Activated CD8-positive, alpha-beta T cell treated with anti-CD3 and anti-CD28 coated beads for 36 hours (primary cell): ENCODE measurements around the gene TSPAN4. TPM values are rescaled to one million over a fixed set of nuclear protein-coding genes. Genes with fewer than 3 reads are reported as not detected.

Source experiments
- ATAC-seq: fragments of 200-7000 bp; cut with Tn5 transposase; one replicate; pipeline ENCODE4 v1.10.0; 2021; ENCODE audit warnings: mild to moderate bottlenecking, moderate library complexity
- CTCF ChIA-PET: fragments of 350-600 bp; sonication (Branson Sonifier 250); formaldehyde crosslinking; loops from one replicate; lab custom pipeline; 2021; ENCODE audit warnings: antibody characterized with exemption; lab: Charles Lee
- POLR2A ChIA-PET: fragments of 350-600 bp; sonication (Branson Sonifier 250); formaldehyde crosslinking; loops from one replicate; lab custom pipeline; 2021; ENCODE audit warnings: antibody characterized with exemption; lab: Charles Lee
- DNase-seq: peaks from one replicate; pipeline ENCODE4 v3.0.0-alpha.2; 2020
- H3K27ac Mint-ChIP-seq: one replicate; pipeline ENCODE4 v1.8.0; 2021; ENCODE audit warnings: mild to moderate bottlenecking, mixed read lengths
- H3K27me3 Mint-ChIP-seq: one replicate; pipeline ENCODE4 v1.8.0; 2021; ENCODE audit warnings: mixed read lengths
- H3K36me3 Mint-ChIP-seq: one replicate; pipeline ENCODE4 v1.8.0; 2021; ENCODE audit warnings: low read depth, mixed read lengths
- H3K4me1 Mint-ChIP-seq: one replicate; pipeline ENCODE4 v1.8.0; 2021; ENCODE audit warnings: low read depth, mixed read lengths
- H3K4me3 Mint-ChIP-seq: one replicate; pipeline ENCODE4 v1.8.0; 2021; ENCODE audit warnings: mild to moderate bottlenecking, moderate library complexity, mixed read lengths
- H3K9me3 Mint-ChIP-seq: one replicate; pipeline ENCODE4 v1.8.0; 2021; ENCODE audit warnings: mixed read lengths
- intact Hi-C: fragments of 100-400 bp; cut with micrococcal nuclease; formaldehyde crosslinking; loops from one replicate; pipeline ENCODE4 v1.10.0; 2022
- total RNA-seq, 2 experiments: library from RNA; stranded (reverse); gene quantifications; one replicate each; pipeline ENCODE4 v1.2.3, GENCODE V29; 2021
- TF ChIP-seq, protein P1 (sequence below): fragments of 200-600 bp; IDR thresholded peaks from one replicate; pipeline ENCODE4 v1.8.0; 2022; ENCODE audit warnings: antibody characterized with exemption, mild to moderate bottlenecking

Gene TSPAN4
- total RNA-seq, 2 experiments from 2014 or later = 15.4 to 16.0 TPM

- POLR2A ChIA-PET = no interaction called here
- CTCF ChIA-PET = no interaction called here
- no peak overlapping the region for H3K27ac Mint-ChIP-seq
- intact Hi-C loops = no loop called here
- no peaks in the 10 kb centered on the region for H3K36me3 Mint-ChIP-seq
- no peak for DNase-seq
- H3K4me3 Mint-ChIP-seq = no peak overlapping the region
- H3K27me3 Mint-ChIP-seq = no peaks in the 10 kb centered on the region
- no peak for ATAC-seq
- TF ChIP-seq, protein P1, sequence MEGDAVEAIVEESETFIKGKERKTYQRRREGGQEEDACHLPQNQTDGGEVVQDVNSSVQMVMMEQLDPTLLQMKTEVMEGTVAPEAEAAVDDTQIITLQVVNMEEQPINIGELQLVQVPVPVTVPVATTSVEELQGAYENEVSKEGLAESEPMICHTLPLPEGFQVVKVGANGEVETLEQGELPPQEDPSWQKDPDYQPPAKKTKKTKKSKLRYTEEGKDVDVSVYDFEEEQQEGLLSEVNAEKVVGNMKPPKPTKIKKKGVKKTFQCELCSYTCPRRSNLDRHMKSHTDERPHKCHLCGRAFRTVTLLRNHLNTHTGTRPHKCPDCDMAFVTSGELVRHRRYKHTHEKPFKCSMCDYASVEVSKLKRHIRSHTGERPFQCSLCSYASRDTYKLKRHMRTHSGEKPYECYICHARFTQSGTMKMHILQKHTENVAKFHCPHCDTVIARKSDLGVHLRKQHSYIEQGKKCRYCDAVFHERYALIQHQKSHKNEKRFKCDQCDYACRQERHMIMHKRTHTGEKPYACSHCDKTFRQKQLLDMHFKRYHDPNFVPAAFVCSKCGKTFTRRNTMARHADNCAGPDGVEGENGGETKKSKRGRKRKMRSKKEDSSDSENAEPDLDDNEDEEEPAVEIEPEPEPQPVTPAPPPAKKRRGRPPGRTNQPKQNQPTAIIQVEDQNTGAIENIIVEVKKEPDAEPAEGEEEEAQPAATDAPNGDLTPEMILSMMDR = no peak
- H3K9me3 Mint-ChIP-seq = no peaks in the 10 kb centered on the region
- H3K4me1 Mint-ChIP-seq = peaks cover 3% of the 10 kb centered on the region
Observed at GRCh38 chr11:861105-861479, 18.4 kb downstream of the TSPAN4 start.

GRCh38 chr11:862081-862661 lies 19.5 kb downstream of the TSPAN4 start:
- H3K36me3 Mint-ChIP-seq = no peaks in the 10 kb centered on the region
- intact Hi-C loops = no loop called here
- TF ChIP-seq, protein P1 = no peak
- H3K4me3 Mint-ChIP-seq = no peak overlapping the region
- POLR2A ChIA-PET = no interaction called here
- peaks cover under 1% of the 10 kb centered on the region for H3K4me1 Mint-ChIP-seq
- H3K27ac Mint-ChIP-seq = no peak overlapping the region
- DNase-seq (no peak), ATAC-seq (no peak)
- H3K9me3 Mint-ChIP-seq = no peaks in the 10 kb centered on the region
- H3K27me3 Mint-ChIP-seq = no peaks in the 10 kb centered on the region
- CTCF ChIA-PET = no interaction called here

DNA sequence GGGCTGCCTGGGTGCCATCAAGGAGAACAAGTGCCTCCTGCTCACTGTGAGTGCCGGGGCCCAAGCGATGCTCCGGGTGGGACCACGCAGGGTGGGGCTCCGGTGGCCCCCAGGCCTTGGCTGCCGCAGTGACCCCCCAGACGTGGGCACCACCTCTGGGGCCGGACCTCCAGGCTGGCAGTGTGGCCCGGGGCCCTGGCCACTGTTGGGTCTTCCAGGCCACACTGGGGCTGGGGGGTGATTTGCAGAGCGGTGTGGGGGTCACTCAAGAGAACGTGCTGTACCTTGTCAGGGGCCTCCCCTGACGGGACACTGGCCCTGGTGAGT lies 20.0 kb downstream of the TSPAN4 start:
- no peaks in the 10 kb centered on the region for H3K4me1 Mint-ChIP-seq
- H3K36me3 Mint-ChIP-seq = no peaks in the 10 kb centered on the region
- DNase-seq (no peak), ATAC-seq (no peak)
- no peak overlapping the region for H3K27ac Mint-ChIP-seq
- ChIA-PET POLR2A (no interaction called here), CTCF (no interaction called here)
- no peaks in the 10 kb centered on the region for H3K27me3 Mint-ChIP-seq
- intact Hi-C loops = no loop called here
- H3K9me3 Mint-ChIP-seq = no peaks in the 10 kb centered on the region
- H3K4me3 Mint-ChIP-seq = no peak overlapping the region
- TF ChIP-seq, protein P1 = no peak

DNA sequence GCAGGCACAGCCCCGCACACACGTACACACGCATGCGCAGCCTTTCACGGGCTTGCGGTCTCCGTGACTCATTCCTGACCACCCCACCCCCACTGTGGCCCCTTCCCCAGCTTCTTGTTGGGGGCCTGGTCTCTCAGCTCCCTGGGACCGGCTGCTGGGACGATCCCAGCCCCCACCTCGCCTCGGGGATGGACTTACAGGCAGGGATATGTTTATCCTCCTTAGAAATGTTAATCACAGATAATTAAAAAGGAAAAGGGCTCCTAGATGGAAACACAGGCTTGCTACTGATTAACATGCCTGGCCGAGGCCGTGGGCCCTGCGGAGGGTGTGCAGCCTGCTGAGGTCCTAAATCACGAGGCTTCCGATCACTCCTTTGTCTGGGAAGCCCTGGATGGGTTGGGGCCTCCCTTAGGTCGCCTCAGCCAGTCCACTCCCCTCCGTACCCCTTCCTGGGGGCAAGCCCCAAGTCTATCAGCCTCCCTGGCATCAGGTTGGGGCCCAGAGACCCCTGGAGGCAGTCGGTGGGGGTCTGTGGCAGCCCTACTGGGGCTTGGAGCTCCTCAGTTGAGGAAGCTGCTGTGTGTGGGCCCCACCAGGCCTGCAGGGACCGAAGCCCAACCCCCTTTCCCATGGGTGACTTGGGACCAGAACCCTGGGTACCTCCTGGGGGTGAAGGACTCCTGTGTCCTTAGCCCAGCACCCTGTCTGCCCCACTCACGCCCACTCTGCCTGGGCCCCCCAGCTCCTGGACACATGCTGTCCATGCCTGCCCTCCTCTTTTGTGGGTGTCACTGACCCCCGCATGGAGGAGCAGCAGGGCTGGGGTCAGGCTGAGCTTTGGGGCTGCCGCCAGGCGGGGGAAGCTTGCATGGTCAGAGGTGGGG lies 20.6 kb downstream of the TSPAN4 start:
- Mint-ChIP-seq H3K36me3 (no peaks in the 10 kb centered on the region), H3K4me1 (no peaks in the 10 kb centered on the region), H3K27me3 (no peaks in the 10 kb centered on the region), H3K4me3 (no peak overlapping the region), H3K27ac (no peak overlapping the region), H3K9me3 (no peaks in the 10 kb centered on the region)
- POLR2A ChIA-PET = no interaction called here
- DNase-seq (no peak), ATAC-seq (no peak)
- intact Hi-C loops = no loop called here
- CTCF ChIA-PET = no interaction called here
- TF ChIP-seq, protein P1 = no peak
